Heart left ventricle (tissue), 16 donors: ENCODE results near the gene NXPH4. TPM values are rescaled to one million over a fixed set of nuclear protein-coding genes. Genes with fewer than 3 reads are reported as not detected.

Experiments used
- ATAC-seq, 4 donors: fragments of 200-7000 bp; cut with Tn5 transposase; one replicate each; pipeline ENCODE4 v1.9.1; 2020 to 2022; ENCODE audit warnings: moderate library complexity in 4 of 4, mild to moderate bottlenecking in 3 of 4, moderate number of reproducible peaks in 1 of 4
- DNase-seq, 5 donors: peaks; one replicate each; pipeline ENCODE4 v3.0.0-alpha.2; 2020
- H3K27ac ChIP-seq, 12 donors: fragments of 200-600 bp; sonication (generic) in 4 of 12; one replicate each; pipeline versions ENCODE4 v1.5.0 to v1.8.0; 2016 to 2022; ENCODE audit warnings: mild to moderate bottlenecking in 2 of 12
- H3K27me3 ChIP-seq, 9 donors: fragments of 200-600 bp; sonication (generic) in 2 of 9; one replicate each; pipeline versions ENCODE4 v1.5.1 to v1.8.0; 2016 to 2022; ENCODE audit warnings: mild to moderate bottlenecking in 3 of 9
- H3K36me3 ChIP-seq, 9 donors: fragments of 200-600 bp; sonication (generic) in 2 of 9; one replicate each; pipeline versions ENCODE4 v1.5.0 to v1.8.0; 2018 to 2022; ENCODE audit warnings: mild to moderate bottlenecking in 2 of 9
- H3K4me1 ChIP-seq, 12 donors: fragments of 200-600 bp; sonication (generic) in 4 of 12; one replicate each; pipeline versions ENCODE4 v1.5.0 to v1.8.0; 2016 to 2022; ENCODE audit warnings: mild to moderate bottlenecking in 3 of 12
- H3K4me3 ChIP-seq, 12 donors: fragments of 200-600 bp; sonication (generic) in 4 of 12; one replicate each; pipeline versions ENCODE4 v1.5.0 to v1.8.0; 2017 to 2022; ENCODE audit warnings: mild to moderate bottlenecking in 9 of 12, moderate library complexity in 4 of 12
- H3K9me3 ChIP-seq, 12 donors: fragments of 200-600 bp; sonication (generic) in 4 of 12; one replicate each; pipeline versions ENCODE4 v1.5.0 to v1.8.0; 2016 to 2022; ENCODE audit warnings: mild to moderate bottlenecking in 1 of 12
- POLR2A ChIP-seq, 2 donors: fragments of 450-650 bp; IDR thresholded peaks; one replicate each; pipeline ENCODE4 v1.6.1; 2017; ENCODE audit warnings: antibody characterized with exemption in 2 of 2, mild to moderate bottlenecking in 2 of 2, moderate library complexity in 2 of 2
- WGBS, 4 donors: extraction: QIAGEN DNeasy Blood & Tissue Kit in 2 of 4; methylation state at CpG; one replicate each; pipeline versions ENCODE4 v1.1.5 to v1.1.7; 2013 to 2018; 5-methylcytosine and 5-hydroxymethylcytosine counted together
- intact Hi-C, 10 donors: fragments of 100-400 bp; cut with DNase I; formaldehyde crosslinking; loops; one replicate each; pipeline versions ENCODE4 v1.11.1 to v1.14.2; 2022
- polyA plus RNA-seq, 2 donors: library from polyadenylated mRNA; stranded (reverse); fragments of 200-250 nt; gene quantifications; one replicate each; pipeline ENCODE4 v1.2.3, GENCODE V29; 2013
- total RNA-seq, 9 donors: library from RNA; depleted of rRNA in 2 of 9; stranded (reverse); fragments of >200 nt in 2 of 9; fragmentation: NEBNext Ultra II Directional in 3 of 9; extraction: Animal tissue kit (Norgen Biotek cat#: 25700) in 3 of 9; gene quantifications; one replicate each; pipeline versions ENCODE4 v1.1.0 to v1.2.4, GENCODE V29; 2016 to 2023
- TF ChIP-seq, protein P1 (sequence below), 12 donors: fragments of 200-600 bp; sonication (generic) in 4 of 12; IDR thresholded peaks; one replicate each; pipeline versions ENCODE4 v1.5.0 to v1.8.0; 2018 to 2022; ENCODE audit warnings: antibody characterized with exemption in 12 of 12, mild to moderate bottlenecking in 5 of 12
- donor health status: ischemic (EF 13 %, LVEDD 7.1; RV severe dilation, severe dysfunction).
- donor health status: healthy with polysubstance abuse.
- donor health status: DM: no; HTN: yes; CAD: no.
- donor health status: DM: no; HTN: no; CAD: no.
- donor health status: ischemic (EF 25% LVEDD 6.9; RV normal size, moderate dysfunction).
- donor health status: ischemic (EF 25% LVEDD 5.7; RV mildly dilated, moderate dysfunction).
- donor health status: healthy.
- donor health status: DM: yes; HTN: yes; CAD: no.
- donor health status: ischemic (EF 35%, LVEDD 5.7; RV mildly dilated, moderate dysfunction).
- donor health status: nonischemic (EF 11% LVEDD 7.7; RV severe dilation, severe dysfunction).
- donor health status: DM: yes; HTN: yes; CAD: no.
- donor health status: PGD.
- donor health status: ischemic (EF 29% LVEDD 5.4; RV normal size, mild dysfunction).
- donor health status: nonischemic (EF 23%, LVEDD 6.1; RV moderate dilation, normal function).

The NXPH4 gene
- total and polyA plus RNA-seq, 11 donors: 1.3 to 8.0 (median 3.0) TPM

DNA sequence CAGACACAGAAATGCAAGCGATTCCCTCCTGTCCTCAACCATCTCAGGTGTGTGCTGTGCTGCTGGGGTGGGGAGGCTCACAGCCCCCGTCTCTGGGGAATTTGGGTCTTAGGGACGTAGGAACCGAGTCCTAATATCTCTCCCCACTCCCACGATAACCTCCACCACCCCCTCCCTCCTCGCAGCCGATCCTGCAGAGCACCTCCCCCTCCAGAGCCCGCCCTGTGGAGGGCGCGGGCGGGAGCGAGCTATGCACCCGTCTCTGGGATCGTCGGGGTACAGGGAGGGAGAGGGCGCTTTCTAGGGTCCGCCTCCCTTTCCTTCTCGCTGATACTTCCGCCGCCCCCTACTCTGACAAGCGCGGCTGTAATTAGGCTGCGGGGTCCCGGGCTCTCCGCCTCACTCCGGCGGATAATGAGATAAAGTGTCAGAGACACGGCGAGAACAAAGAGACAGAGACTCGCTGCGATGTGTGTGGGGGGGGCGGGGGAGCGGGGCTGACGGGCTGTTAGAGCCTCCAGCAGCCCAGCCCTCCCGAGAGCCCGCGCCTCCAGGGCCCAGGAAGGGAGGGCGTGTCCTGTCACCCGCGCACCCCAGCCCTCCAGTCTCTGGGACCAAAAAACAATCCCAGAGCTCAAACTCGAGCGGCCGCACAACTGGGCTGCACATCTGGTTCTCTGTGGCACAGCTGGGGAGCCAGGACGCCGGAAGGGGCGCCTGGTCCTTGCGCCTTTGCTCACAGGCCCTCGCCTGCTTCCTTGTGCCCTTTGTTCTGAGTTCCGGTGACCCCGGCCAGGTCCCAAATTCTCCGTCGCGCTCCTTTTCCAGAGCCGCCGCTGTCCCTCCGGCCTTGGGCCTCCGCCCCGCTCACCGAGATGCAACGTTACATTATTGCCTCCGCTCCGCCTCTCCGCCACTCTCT, 21.6 kb downstream of the NXPH4 start:
- H3K9me3 ChIP-seq: no peaks in the 10 kb centered on the region
- ATAC-seq: no peak
- peak overlapping the region; percentile 18 to 66 (median 56) for H3K4me3 ChIP-seq
- TF ChIP-seq, protein P1, sequence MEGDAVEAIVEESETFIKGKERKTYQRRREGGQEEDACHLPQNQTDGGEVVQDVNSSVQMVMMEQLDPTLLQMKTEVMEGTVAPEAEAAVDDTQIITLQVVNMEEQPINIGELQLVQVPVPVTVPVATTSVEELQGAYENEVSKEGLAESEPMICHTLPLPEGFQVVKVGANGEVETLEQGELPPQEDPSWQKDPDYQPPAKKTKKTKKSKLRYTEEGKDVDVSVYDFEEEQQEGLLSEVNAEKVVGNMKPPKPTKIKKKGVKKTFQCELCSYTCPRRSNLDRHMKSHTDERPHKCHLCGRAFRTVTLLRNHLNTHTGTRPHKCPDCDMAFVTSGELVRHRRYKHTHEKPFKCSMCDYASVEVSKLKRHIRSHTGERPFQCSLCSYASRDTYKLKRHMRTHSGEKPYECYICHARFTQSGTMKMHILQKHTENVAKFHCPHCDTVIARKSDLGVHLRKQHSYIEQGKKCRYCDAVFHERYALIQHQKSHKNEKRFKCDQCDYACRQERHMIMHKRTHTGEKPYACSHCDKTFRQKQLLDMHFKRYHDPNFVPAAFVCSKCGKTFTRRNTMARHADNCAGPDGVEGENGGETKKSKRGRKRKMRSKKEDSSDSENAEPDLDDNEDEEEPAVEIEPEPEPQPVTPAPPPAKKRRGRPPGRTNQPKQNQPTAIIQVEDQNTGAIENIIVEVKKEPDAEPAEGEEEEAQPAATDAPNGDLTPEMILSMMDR (IDR thresholded peaks at IDR 0.05): no peak
- TF ChIP-seq POLR2A (IDR thresholded peaks at IDR 0.05): no peak
- peaks cover 0 to 20% (median 12%) of the 10 kb centered on the region in 9 donors for H3K36me3 ChIP-seq
- peaks cover 4 to 70% (median 29%) of the 10 kb centered on the region in 9 donors for H3K27me3 ChIP-seq
- H3K4me1 ChIP-seq: peaks cover under 1 to 99% (median 48%) of the 10 kb centered on the region in 12 donors
- WGBS, 4 donors: 6 to 11% (median 8%) methylated on average over 56 to 63 of the region's 63 CpGs
- intact Hi-C loops: loop anchor here in 5 of 10 donors (1.0 to 5.0 kb wide), 4 partner anchors 21 to 111 kb away; partner anchors contain the start of gene LRP1 (in 1 of the 5)
- DNase-seq: peak in 4 of 5 donors; percentile 41 to 73 (median 59)
- H3K27ac ChIP-seq: peak overlapping the region in 11 of 12 donors; percentile 7 to 86 (median 49)

GRCh38 chr12:57238854-57239554, 22.4 kb downstream of the NXPH4 start:
- Histone ChIP-seq H3K27ac (peak overlapping the region in 11 of 12 donors; percentile 7 to 86 (median 49)), H3K27me3 (peaks cover 4 to 78% (median 36%) of the 10 kb centered on the region in 9 donors), H3K9me3 (no peaks in the 10 kb centered on the region), H3K36me3 (peaks cover 0 to 12% (median 4%) of the 10 kb centered on the region in 9 donors), H3K4me3 (peak overlapping the region; percentile 18 to 66 (median 56)), H3K4me1 (peaks cover 5 to 99% (median 54%) of the 10 kb centered on the region in 12 donors)
- peak in 1 of 2 donors; percentile 41 for TF ChIP-seq POLR2A (IDR thresholded peaks at IDR 0.05)
- TF ChIP-seq, protein P1 (IDR thresholded peaks at IDR 0.05): peak; percentile 100
- intact Hi-C loops: loop anchor here (1.0 to 5.0 kb wide), 5 partner anchors 24 to 112 kb away; partner anchors contain the start of gene LRP1 (in 1 of the 10)
- 1 to 2% (median 2%) methylated on average over 30 to 47 of the region's 47 CpGs for WGBS, 4 donors
- ATAC-seq: peak; percentile 43 to 74 (median 70)
- DNase-seq: peak; percentile 88 to 96 (median 90)

- Histone ChIP-seq H3K4me3 (peak overlapping the region; percentile 3 to 66 (median 56)), H3K27ac (peak overlapping the region in 5 of 12 donors; percentile 5 to 86 (median 24)), H3K27me3 (peaks cover 4 to 80% (median 36%) of the 10 kb centered on the region in 9 donors), H3K4me1 (peaks cover 5 to 93% (median 54%) of the 10 kb centered on the region in 12 donors), H3K9me3 (no peaks in the 10 kb centered on the region), H3K36me3 (peaks cover 0 to 6% (median 0%) of the 10 kb centered on the region in 9 donors)
- TF ChIP-seq, protein P1 (IDR thresholded peaks at IDR 0.05): no peak
- no peak for TF ChIP-seq POLR2A (IDR thresholded peaks at IDR 0.05)
- 1 to 3% (median 2%) methylated on average over 13 to 14 of the region's 14 CpGs for WGBS, 4 donors
- no peak for ATAC-seq
- intact Hi-C loops: loop anchor here (1.0 to 5.0 kb wide), 5 partner anchors 25 to 112 kb away; partner anchors contain the start of gene LRP1 (in 1 of the 10)
- no peak for DNase-seq
Measured at GRCh38 chr12:57239587-57240065, 23.0 kb downstream of the NXPH4 start.
